ENCODE measurements around the gene CYBRD1. TPM values are rescaled to one million over a fixed set of nuclear protein-coding genes. Genes with fewer than 3 reads are reported as not detected.
"Not testable (repeated sequence)": the region's sequence is repeated elsewhere in the genome, so short reads cannot be mapped to it uniquely, and the experiment has no call there.

The CYBRD1 gene, protein sequence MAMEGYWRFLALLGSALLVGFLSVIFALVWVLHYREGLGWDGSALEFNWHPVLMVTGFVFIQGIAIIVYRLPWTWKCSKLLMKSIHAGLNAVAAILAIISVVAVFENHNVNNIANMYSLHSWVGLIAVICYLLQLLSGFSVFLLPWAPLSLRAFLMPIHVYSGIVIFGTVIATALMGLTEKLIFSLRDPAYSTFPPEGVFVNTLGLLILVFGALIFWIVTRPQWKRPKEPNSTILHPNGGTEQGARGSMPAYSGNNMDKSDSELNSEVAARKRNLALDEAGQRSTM
- total RNA-seq: 10.2 TPM

DNA sequence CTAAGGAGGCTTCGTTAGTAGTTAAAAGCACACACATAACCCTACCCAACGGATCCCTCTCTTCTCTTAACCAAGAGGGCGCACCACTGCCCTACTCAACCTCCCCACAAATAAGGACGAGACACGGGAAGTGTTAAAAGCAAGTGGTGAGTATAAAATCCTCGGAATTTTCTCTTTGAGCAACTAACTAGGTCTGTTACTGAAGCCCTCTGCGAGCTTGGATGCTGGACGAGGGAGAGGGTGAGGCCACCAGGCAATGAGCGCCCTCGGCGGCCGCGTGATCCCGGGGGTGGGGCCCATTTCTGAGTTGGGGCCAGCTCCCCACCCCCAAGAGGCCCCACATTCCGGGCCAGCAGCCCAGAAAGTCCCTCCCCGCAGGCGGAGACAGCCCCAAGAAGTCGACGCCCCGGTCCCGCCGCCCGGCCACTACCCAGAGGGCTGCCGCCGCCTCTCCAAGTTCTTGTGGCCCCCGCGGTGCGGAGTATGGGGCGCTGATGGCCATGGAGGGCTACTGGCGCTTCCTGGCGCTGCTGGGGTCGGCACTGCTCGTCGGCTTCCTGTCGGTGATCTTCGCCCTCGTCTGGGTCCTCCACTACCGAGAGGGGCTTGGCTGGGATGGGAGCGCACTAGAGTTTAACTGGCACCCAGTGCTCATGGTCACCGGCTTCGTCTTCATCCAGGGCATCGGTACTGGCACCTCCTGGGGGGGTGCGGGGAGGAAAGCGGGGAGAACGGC lies at the start of gene CYBRD1:
Gene CYBRD1, plus strand, starts transcription at position 423 of the 736 bp plus-strand sequence. Its CDS starts 72 bp downstream, at position 495.
- FAIRE-seq (no peak), DNase-seq (ENCODE audit: low spot score in 2 of 2) (peak; percentile 66 to 81)

DNA sequence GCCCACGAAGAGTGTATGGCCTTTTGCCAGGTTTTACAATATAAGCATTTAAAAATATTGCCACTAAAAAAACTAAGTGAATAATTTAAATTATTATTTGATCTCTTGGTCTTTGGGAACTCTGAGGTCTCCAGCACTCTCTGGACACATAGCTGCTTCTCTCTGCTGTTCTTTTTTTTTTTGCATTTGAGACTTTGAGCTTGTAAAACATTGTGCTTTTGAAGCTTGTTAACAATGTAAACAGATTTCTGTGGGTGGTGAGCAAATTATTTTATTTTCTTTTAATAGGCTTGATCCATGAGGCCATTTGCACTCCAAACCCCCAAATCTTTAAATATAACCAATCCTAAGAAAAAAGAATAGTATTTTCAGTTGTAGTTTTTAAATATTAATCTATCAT lies 46.3 kb upstream of the CYBRD1 start:
- no peak for DNase-seq (ENCODE audit: low spot score in 2 of 2)

DNA sequence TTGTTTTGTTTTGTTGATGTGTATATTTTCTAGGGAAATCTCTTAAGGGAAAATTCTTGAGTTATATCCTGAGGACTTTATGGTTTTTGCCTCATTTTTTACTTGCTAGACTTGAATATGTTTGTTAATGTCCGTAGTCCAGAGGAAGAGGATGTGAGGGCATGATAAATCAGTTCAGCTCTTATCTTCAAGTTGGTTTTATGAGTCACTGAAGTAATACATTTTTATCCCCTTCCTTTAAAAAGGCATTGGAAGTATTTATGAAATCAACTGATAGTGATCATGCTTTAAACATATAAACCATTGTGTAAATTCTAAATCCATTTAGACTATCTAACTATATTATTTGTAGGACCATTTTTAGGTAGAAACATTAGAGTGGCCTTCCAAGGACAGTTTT lies 43.9 kb upstream of the CYBRD1 start:
- no peak for DNase-seq (ENCODE audit: low spot score in 2 of 2)
- no peak for FAIRE-seq

More for the DNA sequence above, 46.3 kb upstream of the CYBRD1 start:
- FAIRE-seq: peak; percentile 31

DNA sequence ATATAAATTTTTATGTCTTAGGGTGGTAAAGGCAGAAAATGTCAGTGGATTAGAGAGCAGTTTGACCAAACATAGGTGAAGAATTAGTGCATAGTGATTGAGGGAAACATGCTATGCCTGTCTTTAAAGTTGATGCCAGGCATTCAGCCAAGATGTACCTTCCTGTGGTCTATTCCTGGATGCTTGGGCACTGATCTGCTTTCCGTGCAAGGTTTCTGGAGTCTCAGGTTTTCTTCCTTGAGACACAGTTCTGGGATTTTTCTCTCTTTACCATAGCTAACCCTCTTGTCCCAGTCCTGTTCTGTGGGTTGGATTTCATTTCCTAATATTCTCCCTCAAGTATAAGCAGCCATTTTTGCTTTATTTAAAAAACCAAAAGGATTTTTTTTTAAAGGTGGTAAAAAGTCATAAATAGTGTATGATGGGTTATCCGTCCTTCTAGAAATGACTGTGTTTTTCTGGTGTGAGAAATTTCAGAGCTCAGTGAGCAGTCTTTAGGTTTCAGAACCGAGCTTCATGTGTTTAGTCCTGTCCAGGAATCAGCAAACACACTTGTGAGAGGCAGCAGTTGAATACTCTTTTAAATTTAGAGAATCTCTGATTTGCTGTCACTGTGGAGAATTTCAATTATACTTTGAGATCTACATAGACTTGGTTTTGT lies 43.0 kb upstream of the CYBRD1 start:
- FAIRE-seq (no peak), DNase-seq (ENCODE audit: low spot score in 2 of 2) (no peak)

DNA sequence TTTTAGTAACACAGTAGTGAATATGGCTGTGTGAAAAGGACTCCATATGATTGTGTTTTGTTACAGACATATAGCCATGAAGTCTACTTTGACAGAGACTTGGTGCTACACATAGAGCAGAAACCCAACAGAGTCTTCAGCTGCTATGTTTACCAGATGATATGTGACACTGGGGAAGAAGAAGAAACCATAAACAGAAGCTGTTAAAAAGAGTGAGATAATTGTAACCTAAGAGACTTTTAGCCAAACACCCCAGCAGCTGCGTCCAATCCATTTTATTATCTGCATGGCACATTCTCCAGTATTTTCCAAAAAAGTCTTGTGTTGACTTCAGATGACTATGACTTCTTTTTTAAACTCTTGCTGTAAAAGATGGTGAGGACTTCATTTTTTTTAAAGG lies 41.4 kb upstream of the CYBRD1 start:
- DNase-seq (ENCODE audit: low spot score in 2 of 2): no peak
- no peak for FAIRE-seq

DNA sequence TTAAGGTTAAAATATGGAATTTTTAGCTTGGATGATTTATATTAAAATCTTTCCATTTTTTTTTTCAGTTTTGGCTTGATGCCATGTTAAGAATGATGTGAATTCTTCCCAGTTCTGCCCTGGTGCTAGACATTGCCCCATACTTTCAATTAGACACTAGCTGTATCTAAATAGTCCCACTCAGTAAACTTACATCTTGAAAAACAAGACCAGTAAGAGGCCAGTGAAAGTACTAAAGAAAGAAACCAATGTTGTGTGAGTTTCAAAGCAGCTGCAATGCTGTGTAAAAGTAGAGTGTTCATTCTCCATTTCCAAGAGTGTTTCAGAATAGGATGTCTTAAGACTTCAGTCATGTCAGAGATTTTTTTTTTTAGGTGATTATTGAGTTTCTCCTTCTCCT lies 40.0 kb upstream of the CYBRD1 start:
- DNase-seq (ENCODE audit: low spot score in 2 of 2) (no peak), FAIRE-seq (no peak)

DNA sequence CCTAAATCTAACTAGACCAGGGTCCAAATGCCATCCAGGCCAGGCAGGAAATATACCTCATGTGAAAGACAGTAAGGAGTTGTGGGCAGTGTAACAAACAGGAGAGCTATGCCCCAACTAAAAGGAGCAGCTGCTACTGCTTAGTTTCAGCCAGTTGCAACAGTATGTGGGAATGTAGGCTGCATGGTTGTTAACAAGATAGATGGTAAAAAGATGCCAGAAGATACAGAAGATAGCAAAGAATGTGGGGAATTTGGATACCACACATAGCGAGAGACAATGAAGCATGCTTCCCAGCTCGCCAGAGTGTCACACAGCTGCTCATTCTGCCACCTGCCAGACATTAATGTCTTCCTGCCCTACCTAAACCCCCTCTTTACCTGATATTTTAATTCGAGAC lies 39.4 kb upstream of the CYBRD1 start:
- FAIRE-seq: no peak
- no peak for DNase-seq (ENCODE audit: low spot score in 2 of 2)

DNA sequence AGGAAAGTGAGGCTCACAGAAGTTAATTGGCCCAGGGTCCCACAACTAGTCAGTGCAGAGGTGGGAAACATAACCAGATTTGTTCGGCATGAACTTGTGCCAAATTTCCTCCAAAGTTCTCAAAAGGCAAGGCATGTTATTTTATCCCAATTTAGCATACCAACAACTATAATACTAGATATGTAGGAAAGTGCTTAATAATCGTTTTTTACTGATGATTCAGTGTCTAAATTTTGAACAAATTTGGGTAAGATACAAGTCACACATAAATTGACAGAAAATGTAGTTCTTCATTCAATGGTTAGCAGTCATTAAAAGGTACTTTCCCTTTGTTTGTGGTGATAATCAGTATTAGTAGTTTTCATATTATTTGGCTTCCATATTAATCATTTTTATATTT lies 38.5 kb upstream of the CYBRD1 start:
- no peak for DNase-seq (ENCODE audit: low spot score in 2 of 2)
- no peak for FAIRE-seq

DNA sequence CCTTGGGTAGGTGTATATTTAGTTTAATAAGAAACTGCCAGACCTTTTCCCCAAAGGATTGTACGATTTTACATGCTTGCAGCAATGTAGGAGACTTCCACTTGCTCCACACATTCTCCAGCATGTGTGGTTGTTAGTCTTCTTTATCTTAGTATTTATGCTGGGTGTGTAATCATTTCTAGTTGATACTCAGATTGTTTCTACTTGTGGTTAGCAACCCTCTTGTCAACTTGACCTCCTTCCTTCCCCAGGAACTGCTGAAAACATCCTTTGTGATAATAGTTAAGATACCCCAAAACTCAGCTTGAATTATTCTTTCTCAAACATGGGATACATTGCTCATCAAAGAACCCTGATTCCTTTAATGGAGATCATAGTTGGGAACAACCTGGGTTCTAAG lies 37.2 kb upstream of the CYBRD1 start:
- FAIRE-seq (no peak), DNase-seq (ENCODE audit: low spot score in 2 of 2) (no peak)

DNA sequence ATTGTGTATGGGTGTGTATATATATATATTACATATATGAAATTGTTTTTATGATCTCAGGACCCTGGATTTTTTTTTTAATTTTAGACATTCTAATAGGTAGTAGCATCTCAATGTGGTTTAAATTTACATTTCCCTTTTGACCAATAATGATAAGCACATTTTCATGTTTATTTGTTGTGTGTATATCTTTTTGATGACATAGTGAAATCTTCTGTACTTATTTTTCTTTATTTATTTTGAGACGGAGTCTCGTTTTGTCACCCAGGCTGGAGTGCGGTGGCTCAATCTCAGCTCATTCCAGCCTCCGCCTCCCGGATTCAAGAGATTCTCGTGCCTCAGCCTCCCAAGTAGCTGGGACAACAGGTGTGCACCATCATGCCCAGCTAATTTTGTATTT lies 35.1 kb upstream of the CYBRD1 start:
- FAIRE-seq (no peak), DNase-seq (ENCODE audit: low spot score in 2 of 2) (no peak)

DNA sequence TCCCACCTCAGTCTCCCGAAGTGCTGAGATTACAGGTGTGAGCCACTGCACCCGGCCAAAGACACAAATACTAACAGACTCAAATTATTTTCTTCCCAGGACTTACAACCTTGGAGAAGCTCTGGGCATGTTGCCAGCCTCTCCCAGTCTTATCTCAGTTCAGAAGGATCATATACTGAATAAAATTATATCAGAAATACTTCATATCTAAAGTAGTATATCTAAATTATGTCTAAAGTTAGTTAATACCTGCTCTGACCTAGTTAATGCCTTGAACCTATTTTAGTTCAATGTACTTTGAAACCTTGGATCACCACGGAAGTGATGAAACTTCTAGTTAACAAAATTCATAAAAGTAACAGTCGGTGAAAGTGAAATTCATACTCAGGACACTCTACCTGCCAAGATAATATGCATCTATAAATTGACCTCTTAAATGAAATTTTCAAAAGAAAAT lies 34.4 kb upstream of the CYBRD1 start:
- FAIRE-seq: no peak

DNA sequence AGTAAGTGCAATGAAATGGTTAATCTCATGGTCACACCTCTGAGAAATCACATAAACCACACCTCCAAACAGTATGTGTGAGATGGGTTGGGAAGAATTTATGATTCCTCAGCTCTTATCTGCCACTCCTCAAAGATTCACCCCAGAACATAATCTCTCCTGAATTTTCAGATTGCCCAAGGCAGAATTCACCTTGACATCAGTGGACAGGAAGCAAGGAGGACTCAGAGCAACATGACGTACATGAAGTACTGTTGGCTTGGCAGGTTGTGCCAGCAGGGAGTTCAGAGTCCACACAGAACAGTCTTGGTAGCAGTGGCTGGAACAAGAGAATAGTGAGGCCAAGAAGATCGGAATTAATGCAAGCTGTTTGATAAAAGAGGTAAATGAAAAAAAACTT lies 31.7 kb upstream of the CYBRD1 start:
- FAIRE-seq: no peak

More for the DNA sequence above, 34.4 kb upstream of the CYBRD1 start:
- no peak for DNase-seq (ENCODE audit: low spot score in 2 of 2)

DNA sequence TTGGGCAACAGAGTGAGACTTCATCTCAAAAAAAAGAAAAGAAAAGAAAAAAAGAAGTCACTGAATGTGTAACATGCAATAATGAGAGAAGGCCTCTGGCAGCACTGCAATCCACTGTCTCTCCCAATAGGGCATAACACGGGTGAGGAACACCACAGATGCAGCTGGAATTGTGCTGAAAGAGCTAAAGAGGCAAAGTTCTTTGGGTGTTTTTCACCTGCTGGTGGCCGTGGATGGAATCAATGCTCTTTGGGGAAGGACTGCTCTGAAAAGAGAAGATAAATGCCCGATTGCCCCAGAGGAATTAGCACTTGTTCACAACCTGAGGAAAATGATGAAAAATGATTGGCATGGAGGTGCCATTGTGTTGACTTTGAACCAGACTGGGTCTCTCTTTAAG lies 31.0 kb upstream of the CYBRD1 start:
- FAIRE-seq: no peak

More for the DNA sequence above, 31.7 kb upstream of the CYBRD1 start:
- no peak for DNase-seq (ENCODE audit: low spot score in 2 of 2)

DNA sequence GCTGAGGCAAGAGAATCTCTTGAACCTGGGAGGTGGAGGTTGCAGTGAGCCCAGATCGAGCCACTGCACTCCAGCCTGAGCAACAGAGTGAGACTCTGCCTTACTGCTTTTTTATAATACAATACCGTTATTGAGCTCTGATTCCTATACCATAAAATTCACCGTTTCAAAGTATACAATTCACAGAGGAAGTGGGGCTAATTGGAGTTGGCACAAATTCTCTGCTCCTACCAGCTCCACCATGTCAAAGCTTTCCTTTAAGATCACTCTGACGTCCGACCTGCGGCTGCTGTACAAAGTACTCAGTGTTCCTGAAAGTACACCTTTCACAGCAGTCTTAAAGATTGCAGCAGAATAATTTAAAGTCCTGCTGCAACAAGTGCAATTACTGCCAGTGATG lies 29.6 kb upstream of the CYBRD1 start:
- no peak for DNase-seq (ENCODE audit: low spot score in 2 of 2)
- no peak for FAIRE-seq

More for the DNA sequence above, 31.0 kb upstream of the CYBRD1 start:
- DNase-seq (ENCODE audit: low spot score in 2 of 2): no peak

DNA sequence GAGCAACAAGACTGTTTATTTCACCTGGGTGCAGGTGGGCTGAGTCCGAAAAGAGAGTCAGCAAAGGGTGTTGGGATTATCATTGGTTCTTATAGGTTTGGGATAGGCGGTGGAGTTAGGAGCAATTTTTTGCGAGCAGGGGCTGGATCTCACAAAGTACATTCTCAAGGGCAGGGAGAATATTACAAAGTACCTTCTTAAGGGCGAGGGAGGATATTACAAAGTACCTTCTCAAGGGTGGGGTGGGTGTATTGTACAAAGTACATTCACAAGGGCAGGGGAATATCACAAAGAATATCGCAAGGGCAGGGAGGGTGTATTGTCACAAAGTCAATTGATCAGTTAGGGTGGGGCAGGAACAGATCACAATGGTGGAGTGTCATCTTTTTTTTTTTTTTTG lies 24.6 kb upstream of the CYBRD1 start:
- DNase-seq (ENCODE audit: low spot score in 2 of 2); FAIRE-seq: not testable (repeated sequence)

DNA sequence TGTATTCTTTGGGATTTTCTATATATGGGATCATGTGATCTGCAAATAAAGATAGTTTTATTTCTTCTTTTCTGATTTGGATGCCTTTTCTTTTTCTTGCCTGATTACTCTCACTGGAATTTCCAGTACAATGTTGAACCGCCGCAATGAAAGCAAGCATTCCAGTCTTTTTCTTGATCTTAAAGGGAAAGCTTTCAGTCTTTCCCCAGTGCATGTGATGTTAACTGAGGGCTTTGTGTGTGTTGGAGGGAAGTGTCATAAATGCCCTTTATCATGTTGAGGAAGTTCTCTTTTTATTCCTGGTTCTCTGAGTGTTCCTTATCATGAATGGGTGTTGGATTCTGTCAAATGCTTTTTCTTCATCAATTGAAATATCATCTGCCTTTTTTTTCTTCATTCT lies 16.9 kb upstream of the CYBRD1 start:
- FAIRE-seq: no peak
- no peak for DNase-seq (ENCODE audit: low spot score in 2 of 2)

DNA sequence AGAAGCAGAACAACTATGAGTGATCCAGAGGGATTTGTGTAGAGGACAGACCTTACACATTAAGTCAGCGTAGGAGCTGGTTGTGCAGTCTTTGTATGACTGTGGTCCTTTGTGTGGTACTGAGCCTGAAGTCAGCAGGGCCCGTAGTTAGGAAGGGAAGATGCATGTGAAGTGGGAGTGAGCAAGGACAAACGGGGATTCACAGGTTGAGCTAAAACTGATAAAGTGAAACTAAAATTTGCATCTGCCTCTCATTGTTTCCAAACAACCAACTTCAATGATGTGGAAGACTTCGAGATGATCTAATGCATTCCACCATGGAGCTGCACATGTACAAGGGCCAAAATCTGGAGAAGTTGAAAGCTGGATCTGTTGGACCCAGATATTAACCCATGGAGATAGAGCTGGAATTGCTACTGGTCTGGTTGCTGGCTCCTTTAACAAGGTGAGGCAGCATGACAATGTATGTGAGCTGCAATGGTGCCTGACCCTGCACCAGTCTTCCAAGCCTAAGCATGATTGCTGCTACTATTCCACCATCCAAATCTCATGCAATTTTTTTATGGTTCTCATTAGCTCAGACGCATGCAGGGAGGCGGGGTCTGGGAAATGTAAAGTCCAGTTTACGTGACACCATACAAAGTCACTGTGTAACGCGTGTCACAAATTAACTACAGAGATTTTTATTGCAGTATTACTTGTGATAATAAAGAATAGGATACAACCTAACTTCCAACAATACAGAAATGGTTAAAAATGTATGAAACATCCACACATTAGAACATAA lies 12.1 kb upstream of the CYBRD1 start:
- DNase-seq (ENCODE audit: low spot score in 2 of 2): no peak
- FAIRE-seq: no peak

DNA sequence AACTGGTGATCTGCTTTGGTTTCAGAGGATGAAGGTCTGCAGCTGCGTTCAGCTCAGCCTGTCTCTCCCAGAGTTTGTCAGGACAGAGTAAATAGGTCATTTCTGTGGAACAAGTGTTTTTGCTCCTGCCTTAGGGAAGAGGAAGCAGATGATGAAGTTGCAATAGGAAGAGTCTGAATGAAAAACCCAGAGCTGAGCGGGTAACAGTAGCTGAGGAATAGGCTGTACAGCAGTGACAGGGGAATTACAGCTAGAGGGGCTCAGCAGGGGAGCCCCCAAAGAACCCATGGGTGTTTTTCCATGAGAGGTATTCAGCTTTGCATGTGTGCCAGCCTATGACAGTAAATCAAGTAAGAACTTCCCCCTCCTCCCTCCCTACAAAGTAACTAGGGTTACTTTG lies 10.3 kb upstream of the CYBRD1 start:
- DNase-seq (ENCODE audit: low spot score in 2 of 2): no peak
- no peak for FAIRE-seq

DNA sequence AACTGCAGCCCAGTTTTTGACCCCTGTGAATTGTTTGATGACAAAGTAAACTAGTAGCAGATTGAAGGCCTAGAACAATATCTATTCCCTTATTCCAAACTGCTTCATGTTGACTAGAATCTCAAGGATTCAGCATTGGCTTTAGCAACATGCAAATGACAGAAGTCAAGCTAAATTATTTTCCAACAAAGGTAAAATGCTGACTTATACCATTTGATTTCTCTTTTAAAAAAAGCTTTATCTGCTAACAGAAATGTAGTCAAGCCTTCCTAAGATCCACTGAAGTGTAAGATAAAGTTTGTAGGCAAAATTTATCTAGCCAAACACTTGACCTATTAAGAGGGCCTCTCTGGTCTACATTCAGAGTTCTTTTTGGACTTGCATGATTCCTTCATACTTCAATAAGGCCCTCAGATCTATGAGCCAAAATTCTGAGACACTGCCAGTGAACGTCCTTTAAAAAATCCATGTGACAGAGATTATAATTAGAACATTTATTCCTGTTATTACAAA lies 9.5 kb upstream of the CYBRD1 start:
- no peak for DNase-seq (ENCODE audit: low spot score in 2 of 2)
- no peak for FAIRE-seq

DNA sequence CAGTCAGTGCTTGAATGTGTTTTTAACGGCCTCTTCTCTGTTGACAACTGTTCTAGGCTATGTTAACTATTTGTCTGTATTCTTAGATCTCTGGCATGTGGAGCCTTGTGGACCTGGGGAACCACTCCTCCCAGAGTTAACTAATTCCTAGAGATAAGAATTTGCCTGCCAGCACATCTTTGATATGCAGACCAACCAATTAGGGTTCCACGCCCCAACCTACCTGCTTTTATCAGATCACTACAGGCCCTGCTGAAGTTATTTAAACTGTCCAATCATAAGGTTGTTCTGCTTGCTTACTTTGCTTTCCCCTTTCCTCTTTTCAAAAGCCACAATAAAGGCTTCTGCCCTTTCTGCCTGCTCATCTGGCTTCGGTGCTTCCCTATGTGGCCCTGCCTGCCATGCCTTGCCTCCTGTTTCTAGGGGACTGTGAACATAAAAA lies 8.5 kb upstream of the CYBRD1 start:
- no peak for DNase-seq (ENCODE audit: low spot score in 2 of 2)
- no peak for FAIRE-seq
